C1 segment of cervical spinal cord (tissue), 14 donors: ENCODE results near the gene COPE.
"Not testable (repeated sequence)": the region's sequence is repeated elsewhere in the genome, so short reads cannot be mapped to it uniquely, and the experiment has no call there.

Source experiments
- DNase-seq, 14 donors: peaks; one replicate each; lab custom pipeline; 2025; lab: John Stamatoyannopoulos, UW

The COPE gene

DNA sequence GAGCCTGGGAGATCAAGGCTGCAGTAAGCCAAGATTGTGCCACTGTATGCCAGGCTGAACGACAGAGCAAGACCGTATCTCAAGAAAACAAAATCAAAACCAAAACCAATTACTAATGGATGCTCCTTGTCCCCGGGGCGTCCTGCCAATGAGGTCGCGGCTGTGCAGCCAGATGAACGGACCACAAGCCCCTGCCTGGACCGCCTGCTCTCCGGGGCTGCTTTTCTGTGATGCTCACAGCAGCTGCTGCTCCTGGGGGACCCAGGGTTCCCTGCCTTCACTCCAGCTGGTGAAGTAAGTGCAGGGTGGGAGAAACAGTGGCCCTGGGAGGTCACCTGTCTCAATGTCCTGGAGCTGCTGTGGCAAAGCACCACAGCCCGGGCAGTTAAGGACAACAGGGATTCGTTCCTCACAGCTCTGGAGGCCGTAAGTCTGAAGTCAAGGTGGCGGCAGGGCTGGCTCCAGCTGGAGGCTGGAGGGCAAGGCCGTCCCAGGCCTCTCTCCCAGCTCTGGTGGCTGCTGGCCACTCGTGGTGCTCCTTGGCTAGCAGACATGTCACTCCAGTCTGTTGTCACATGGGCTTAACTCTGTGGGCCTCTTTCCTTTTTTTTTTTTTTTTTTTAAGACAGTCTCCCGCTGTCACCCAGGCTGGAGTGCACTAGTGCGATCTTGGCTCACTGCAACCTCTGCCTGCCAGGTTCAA, 10.1 kb downstream of the COPE start:
- peak in 9 of 14 donors; percentile 19 to 53 (median 29) for DNase-seq

DNA sequence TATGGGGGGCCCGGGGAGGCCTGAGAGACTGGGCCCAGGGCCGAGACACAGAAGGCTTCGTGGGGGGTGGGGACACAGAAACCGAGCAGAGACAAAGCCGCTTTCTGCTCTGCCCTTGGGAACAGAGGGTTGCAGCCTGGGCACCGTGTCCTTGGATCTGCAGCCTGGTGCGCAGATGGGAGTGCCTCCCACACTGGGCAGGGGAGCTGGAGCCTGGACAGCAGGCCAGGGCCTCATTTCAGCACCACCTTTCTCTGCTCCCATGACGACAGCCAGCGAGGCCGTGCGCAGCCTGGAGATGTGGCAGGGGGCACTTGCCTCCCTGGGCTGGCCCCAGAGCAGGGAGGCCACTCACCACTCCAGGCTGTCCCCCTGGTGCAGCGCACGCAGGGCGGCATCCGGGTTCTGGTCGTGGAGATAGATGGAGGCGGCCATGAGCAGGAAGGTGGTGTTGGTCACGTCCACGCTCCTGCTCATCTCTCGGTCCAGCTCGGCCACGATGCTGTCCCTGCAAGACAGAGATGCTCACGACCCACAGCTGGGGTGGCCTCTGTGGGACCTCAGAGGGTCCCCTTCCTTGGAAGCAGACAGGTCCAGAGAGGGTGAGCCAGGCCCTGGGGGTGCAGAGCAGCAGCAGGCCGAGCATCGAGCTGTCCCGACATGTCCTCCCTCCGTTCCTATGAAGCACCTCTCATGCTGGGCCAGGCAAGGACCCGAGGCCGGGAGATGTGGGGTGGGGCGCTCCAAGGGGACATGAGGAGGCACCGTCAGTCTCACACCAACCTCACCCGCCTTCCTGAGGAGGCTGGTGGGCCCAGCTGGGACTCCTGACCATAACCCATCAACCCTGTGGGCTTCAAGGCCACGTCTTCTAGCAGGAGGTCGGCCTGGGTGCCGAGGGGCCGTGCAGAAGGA, 12.3 kb downstream of the COPE start:
- DNase-seq: peak in 13 of 14 donors; percentile 37 to 91 (median 76)

DNA sequence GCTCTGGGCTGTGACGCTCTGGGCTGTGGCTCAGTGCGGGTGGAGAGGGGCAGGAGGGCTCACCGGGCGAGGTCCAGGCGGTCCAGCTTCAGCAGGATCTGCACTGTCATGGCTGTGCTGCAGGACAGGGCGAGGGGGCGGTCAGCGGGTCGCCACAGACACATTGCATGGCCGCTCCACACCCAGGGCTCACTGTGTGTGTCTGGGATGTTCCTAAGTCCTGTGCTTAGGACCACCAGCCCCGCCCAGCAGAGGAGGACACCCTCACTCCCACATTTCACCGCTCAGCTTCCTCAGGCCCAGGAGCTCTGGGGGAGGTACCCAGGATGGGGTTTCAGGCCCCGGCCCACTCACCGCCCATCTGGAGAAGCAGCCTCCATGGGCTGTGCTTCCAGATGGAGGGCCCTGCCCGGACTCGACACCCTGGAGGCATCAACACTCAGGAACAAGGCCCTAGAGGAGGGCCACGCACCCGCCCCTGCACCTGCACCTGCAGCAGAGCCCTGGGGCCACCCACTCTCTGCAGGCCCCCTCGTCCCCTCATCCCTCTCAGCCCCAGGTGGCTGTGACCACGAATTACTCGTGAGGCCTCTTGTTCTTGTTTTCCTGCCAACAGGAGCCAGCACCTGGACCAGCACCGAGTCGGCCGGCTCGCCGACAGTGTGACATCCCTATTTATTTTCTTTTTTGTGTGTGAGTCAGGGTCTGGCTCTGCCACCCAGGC, 13.5 kb downstream of the COPE start:
- peak in 3 of 14 donors; percentile 35 to 56 (median 45) for DNase-seq

DNA sequence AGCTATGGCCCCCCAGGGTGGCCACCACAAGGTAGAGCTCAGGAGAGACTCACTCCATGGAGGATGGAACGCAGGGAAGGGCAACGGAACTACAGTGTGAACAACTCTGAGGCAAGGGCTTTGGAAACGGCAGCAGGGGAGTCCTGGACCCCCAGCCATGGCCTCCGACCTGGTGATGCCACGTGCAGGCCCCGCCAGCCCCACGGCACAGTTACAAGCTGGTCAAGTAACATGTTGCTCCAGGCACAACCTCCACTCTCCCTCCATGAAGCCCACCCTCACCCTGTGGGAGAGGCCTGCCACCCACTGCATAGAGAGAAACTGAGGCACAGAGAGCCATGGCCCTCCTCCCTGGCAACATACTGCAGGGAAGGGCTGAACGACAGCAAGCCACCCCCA, 14.1 kb downstream of the COPE start:
- DNase-seq: no peak

DNA sequence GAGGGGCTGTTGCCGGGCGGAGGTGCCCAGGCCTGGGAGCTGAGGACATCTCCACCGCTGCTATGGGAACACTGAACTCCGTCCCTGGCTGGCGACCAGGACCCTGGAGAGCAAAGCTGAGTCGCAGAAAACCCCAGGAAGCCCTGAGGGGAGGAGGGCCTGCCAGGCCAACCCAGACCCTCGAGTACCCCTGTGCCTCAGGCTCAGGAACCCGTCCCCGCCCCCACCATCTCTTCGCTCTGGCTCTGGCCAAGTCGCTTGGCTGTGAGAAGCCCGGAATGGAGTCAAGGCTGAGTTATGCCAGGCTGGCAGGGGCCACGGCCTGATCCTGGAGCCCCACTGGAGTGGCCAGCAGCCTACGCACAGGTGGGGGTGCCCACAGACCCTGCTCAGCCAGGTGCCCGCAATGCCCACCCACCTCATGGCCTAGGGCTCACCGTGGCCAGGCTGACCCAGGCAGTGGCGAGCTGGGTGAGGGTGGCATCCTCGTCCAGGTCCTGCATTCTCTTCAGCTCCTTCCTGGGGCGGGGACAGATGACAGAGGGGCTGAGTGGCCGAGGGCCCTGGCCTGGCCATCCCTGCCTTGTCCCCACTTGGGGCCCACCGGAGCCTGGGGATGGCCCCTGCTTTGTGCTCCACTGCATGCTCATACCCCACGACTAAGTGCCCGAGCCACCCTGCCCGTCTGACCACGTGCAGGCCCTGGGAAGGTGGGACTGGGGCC, 14.7 kb downstream of the COPE start:
- peak in 11 of 14 donors; percentile 8 to 89 (median 58) for DNase-seq

DNA sequence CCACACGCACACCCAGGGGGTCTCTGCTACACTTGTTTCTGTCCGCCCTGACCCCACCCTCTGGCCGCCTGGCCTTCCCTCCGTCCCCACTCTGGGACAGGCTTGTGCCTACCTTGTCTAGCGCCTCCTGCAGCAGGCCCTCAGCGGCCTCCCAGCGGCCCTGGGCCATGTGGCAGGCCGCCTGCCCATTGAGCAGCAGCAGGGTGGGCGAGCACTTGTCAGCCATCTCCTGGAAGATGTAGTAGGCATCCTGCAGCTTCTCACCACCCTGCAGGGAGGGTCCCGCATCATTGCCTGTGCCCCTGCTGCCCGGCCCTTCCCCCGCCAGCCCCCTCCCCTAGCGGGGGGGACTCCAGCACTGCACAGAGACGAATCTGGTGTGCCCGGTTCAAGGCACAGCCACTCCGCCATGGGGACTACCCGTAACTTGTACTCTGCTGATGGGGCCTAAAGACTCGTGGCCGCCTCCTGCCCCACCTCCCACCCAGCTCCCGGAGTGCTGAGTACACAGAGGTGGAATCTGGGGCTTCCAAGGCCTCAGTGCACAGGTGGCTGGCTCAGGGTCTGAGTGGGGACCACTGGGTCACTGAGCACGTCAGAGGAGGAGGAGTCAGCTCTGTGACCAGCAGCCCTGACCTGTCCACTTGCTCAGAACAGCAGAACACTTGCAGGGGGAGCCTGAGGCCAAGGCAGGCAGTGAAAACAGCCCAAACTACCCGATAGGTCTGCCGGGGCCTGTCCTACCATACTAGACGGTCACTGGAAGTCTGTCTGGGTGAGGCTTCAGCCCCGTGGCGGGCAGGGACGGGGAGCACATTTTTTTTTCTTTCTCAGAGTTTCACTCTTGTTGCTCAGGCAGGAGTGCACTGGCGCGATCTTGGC, 15.8 kb downstream of the COPE start:
- no peak for DNase-seq

DNA sequence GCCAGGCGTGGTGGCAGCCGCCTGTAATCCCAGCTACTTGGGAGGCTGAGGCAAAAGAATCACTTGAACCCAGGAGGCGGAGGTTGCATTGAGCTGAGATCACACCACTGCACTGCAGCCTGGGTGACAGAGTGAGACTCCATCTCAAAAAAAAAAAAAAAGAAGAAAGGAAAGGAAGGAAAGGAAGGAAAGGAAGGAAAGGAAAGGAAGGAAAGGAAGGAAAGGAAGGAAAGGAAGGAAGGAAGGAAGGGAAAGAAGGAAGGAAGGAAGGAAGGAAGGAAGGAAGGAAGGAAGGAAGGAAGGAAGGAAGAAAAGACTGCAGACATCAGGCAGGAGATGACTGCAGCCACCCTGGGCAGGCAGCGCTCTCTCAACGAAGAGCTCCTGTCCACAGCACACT, 16.7 kb downstream of the COPE start:
- not testable (repeated sequence) for DNase-seq

DNA sequence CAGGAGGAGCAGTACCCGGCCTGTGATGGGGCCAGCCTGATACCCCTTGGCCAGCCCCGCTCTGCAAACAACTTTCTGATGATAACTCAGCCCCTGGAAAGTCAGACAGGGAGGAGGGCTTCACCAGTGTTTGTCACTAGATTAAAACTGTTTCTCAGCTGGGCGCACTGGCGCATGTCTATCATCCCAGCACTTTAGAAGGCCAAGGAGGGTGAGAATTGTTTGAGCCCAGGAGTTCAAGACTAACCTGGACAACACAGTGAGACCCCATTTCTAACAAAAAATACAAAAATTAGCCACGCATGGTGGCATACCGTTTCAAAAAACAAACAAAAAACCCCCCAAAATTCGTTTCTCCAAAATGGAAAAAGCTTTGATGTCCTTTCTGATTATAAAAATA, 17.7 kb downstream of the COPE start:
- DNase-seq: no peak

DNA sequence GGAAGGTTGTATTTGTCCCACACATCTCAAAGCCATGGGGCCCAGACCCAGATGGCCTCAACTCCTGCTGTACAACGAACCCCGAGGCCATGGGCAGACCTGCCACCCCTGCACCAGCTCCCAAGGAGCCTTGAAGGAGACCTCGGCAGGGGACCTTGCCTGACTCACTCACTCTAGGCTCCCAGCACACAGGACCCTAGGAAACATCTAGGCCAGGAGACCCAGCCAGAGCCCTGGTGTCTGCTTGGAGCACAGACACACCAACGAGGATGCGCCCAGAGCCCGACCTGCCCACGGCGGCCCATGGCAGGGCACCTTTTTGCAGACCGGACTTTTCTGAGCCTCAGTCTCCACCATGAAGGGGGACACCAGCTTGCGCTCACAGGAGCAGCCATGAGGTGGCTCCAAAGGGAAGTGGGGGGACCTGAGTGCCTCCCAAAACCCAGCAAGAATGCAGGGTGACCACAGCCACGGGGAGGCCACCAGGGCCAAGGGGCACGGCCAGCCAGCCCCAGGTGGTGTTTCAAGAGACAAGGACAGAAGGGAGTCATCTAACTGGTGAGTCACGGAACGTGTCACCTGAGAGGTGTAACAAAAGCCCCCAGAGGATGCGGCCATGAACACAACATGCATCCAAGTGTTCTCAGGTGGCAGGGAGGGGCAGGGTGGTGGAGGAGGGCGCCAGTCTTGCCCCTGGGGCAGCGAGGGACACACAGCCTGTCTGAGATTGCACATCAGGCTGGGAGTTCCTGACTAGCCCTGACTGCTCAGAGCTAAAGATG, 18.3 kb downstream of the COPE start:
- no peak for DNase-seq

DNA sequence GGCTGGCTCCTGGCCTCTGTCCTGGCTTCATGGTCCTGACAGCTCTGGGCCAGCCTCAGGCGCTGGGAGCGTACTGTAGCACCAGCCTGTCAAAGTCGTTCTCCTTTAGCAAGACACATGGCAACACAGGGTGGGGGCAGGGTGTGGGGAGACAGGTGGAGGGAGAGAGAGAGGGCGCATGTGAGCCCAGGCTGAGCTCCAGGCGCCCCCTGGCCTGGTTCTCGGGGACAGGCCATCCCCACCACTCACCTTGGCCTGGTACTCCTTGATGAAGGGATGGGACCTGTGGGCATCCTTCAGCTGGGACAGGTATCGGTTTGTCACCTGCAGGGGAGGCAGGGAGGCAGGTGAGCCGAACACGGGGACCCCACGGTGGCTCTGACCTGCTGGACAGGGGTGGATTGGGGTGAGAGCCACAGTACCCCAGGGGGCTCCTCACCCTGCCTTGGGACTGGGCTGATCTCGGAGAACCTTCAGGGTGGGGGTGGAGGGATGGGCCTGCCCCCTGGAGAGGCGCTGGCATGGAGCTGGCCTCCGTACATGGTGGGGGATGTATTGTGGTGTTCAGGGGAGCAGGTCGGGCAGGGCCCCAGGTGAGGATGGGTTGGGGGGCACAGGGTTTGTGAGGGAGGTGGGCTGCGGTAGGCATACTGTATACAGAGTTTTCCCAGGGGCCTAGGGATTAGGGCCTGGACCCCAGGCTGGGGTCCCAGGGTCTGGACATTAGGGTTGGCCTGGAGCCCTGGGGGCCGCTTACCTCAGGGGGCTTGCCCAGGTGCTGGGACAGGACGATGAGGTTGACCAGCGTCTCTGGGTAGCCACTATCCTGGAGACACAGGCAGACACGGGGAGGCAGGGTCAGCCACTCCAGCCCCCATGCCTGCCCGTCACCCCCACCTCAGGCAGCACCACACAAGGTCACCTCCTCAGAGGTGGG, 19.3 kb downstream of the COPE start:
- no peak for DNase-seq

DNA sequence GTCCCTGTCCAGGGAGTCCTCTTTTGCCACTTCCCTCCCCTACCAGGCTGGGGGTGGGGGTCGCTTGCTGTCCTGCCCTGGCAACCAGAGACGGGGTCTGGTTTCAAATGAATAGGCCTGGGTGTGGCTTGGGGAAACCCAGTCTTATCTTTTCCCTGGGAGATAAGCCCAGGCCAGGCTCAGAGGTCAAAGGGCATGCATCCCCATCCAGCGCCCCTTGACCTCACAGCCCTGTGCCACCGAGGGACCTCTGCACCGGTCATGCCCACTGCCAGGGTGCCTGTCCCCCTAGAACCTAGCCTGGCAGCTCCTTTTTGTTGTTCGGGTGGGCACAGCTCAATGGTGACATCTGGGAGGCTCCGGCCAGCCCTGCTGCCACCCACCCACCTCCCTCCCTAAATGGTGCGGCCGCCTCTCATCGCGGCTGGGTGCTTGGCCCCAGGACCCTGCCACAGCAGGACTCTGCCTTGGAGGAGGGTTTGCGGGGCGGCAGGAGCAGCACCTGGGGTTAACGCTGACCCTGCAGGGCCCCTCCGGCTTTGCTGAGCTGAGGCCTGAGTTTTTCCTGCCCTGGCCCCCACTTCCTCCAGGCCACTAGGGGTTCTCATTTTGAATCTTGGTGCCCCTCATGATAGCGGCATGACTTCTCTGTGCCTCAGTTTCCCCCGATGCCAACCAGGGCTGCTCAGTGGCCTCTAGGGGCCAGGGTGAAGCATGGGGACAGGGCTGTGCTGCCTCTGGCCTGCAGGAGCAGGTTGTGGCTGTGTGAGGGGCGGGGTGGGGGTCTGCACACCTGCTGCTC, 20.4 kb downstream of the COPE start:
- DNase-seq: no peak

DNA sequence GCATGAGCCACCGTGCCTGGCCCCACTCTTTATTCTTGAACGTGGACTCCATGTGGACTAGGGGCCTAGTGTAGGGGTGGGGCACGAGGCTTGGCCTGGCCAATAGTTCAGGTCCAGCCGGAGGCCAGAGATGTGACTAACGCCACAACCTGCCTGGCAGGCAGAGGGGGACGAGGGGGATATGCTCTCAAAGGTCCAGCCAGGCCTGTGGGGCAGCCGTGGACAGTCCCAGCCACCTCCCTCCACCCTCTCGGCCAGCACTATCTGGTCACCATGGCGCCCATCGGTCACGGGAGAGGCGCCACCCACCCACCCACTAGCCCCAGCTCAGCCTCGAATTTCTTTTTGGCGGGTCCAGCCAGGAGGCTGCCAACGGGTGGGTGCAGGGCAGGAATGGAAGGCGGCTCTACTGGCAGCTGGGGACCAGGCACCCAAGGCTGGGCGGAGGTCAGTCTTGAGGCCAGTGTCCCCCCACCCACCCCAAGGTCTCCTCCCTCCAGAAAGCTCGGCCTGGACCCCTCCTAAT, 21.0 kb downstream of the COPE start:
- peak in 4 of 14 donors; percentile 5 to 29 (median 22) for DNase-seq

DNA sequence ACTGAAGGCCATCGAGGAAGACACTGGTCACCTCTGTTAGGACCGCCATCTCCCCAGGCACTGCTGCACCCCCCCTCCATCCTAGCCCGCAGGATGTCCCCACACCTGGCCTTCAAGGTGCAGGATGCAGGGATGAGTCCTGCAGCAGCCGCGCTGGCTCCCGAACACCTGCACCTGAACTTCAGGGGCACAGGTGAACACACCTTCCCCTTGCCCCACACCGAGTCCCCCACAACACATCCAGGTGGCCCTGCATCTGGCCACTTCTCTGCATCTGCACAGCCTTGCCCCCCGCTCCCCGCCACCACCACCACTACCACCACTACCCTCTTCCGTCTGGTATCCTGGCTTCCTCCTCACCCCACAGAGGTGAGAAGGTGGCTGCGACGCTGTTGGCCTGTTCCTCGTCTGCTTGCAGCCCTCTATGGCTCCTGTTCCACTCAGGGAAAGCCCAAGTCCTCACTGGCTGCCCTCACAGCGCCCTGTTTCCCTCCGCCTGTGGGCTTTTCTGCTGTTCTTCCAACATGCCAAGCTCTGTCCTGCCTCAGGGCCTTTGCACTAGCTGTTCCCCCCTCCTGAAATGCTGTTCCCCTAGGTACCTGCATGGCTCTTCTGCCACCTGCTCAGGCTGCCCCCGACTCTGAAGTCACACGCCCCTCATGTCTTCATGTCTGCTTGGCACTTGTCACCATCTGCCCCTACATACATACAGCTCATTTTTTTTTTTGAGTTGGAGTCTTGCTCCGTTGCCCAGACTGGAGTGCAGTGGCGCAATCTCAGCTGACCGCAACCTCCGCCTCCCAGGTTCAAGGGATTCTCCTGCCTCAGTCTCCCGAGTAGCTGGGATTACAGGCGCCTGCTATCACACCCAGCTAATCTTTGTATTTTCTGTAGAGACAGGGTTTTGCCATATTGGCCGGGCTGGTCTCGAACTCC, 21.8 kb downstream of the COPE start:
- DNase-seq: no peak

DNA sequence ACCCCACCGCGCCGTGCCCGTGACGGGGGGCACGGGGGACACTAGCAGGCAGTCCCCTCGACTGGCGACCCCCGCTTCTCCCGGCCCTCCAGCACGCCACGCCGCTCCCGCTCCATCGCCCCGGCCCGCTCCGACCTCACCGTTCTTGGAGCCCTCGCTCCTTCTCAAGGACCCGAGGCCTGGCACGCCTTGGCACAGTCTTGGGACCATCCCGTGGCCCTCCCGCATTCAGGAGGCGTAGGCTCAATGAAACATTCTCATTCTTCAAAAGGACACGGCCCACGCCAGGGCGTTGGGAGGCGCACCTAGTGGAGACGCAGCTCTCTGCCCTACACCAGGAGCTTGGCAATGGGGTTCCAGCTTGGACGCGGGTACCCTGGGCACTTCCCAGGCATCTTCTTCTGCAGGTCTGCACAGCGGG, 22.8 kb downstream of the COPE start:
- DNase-seq: peak in 8 of 14 donors; percentile 17 to 69 (median 50)

DNA sequence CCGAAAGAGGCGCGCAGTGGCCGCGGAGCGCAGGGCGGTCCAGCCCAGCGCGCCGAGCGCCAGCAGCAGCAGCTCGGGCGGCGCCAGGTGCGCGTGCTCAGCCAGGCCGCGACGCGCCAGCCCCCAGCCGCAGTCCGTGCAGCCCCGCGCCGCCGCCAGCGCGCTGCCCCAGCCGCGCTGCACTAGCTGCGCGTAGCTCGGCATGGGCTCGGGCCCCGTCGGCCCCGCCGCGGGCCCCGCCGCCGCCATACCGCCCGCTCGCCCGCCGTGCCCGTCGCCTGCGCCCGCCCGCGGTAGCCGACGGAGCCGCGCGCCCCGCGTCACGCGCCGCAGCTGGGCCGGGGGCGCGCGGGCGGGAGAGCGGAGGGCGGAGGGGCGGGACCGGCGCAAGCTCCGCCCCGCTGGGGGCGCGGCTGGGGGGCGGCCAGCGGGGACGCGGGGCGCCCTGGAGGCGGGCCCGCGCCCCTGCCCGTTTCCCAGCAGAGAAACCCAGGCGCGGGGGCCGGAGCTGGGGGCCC, 23.3 kb downstream of the COPE start, which contains the start of gene CERS1:
Gene CERS1, minus strand, starts transcription at position 335 of the 518 bp plus-strand sequence. Its CDS starts 86 bp downstream, at position 249.
- peak in 7 of 14 donors; percentile 15 to 69 (median 51) for DNase-seq
